GM20431 (cell line): Measurements from ENCODE around the gene UNC13D.
"Not testable (repeated sequence)": the region's sequence is repeated elsewhere in the genome, so short reads cannot be mapped to it uniquely, and the experiment has no call there.

Source experiments
- in situ Hi-C: fragments of 300-500 bp; cut with MseI, MboI; formaldehyde crosslinking; loops from one replicate; pipeline ENCODE4 v1.15.0; 2020; ENCODE audit warnings: low sequenced_read_pairs; ENCODE audit not compliant: unreplicated experiment

The UNC13D gene

DNA sequence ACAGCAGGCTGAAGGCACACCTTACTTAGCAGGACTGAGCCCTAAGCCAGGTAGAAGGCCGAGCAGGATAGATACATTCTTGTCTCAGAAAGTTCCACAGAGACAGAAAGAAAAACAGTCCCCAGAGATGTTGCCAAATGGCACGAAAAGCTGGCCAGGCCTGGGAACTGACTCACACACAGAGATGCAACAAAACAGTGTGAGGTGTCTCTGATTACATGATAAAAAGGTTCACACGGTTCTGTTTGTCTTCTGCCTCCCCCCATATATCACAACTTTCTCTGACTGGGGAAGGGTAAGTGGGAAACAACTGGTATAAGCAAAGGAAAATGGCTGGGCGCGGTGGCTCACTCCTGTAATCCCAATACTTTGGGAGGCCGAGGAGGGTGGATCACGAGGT lies 9.2 kb upstream of the UNC13D start:
- in situ Hi-C loops, result no loop called here

DNA sequence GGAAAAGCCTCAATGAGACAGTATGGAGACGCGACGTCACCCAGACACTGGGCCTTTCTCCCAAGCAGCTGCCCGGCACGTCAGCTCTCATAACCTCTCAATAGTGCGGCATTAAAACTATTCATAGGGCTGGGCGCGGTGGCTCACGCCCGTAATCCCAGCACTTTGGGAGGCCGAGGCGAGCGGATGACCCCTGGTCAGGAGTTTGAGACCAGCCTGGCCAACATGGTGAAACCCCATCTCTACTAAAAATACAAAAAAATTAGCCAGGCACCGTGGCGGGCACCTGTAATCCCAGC lies 7.4 kb upstream of the UNC13D start:
- in situ Hi-C loops, result not testable (repeated sequence)

DNA sequence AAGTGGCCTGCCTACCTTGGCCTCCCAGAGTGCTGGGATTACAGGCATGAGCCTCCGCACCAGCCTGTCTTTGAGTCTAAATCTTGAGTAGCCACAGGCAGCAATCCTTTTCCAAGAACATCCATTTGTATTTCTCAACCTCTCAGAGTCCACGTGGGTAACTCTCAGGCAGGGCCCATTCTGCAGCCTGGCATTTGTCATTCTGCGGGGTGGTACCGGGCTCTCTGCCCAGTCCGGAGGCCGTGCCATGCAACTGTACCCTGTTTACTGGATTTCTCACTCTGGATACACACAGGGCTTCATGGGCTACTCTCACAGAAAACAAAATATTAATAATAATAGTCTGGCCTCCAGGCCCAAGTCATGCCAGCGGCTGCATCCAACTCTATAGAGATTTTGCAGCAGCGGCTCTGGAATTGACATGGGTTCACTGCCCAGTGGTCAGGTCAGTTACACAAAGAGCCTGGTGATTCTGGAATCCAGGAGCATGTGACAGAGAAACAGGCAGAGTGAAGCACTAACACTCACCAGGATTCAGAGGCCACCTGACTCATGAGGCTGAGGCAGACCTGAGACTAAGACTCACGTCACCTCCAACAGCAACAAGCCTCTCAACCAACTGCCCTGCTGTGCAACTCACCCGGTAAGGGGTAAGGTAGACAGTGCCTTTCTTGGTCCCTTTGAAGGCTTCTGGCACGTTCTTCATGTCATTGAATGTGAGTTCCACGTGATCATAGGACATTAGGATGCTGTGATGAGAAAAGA lies 6.9 kb upstream of the UNC13D start:
- in situ Hi-C loops, result no loop called here

DNA sequence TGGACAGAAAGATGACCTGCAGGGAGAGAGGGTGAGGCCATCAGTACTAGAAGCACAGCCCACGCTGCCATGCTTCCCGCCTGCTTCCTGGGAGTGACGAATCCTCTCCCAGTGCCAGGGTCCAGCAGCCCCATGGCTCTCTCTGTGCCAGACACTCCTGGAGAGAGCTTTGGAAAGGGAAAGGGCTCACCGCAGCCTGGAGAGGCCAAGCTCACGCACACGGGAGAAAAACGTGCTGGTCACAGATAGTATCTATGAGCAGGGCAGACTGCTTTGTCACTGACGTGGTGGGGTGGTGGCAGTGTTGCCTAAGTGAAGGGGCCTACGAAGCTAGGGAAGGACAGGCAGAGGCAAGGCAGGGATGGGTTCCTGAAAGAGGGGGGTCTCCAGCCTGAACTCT lies 5.5 kb upstream of the UNC13D start:
- in situ Hi-C loops, result no loop called here

DNA sequence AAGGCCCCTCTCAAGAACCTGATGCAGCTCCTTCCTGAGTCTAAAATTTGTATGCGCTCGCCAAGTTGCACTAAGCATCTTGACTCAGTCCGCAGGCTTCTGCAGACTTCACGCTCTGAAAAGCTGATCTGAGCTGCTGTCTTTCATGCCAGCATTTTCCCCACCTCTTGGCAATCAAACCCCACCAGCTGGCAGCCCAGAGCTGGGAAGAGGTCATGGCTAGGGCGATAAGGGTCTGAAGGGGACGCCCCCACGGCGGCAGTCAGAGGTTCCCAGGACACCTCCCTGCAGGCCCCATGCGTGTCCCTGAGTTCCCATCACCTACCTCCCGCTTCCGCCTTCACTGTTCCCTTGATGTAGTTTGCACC lies 5.1 kb upstream of the UNC13D start:
- in situ Hi-C loops, result no loop called here

DNA sequence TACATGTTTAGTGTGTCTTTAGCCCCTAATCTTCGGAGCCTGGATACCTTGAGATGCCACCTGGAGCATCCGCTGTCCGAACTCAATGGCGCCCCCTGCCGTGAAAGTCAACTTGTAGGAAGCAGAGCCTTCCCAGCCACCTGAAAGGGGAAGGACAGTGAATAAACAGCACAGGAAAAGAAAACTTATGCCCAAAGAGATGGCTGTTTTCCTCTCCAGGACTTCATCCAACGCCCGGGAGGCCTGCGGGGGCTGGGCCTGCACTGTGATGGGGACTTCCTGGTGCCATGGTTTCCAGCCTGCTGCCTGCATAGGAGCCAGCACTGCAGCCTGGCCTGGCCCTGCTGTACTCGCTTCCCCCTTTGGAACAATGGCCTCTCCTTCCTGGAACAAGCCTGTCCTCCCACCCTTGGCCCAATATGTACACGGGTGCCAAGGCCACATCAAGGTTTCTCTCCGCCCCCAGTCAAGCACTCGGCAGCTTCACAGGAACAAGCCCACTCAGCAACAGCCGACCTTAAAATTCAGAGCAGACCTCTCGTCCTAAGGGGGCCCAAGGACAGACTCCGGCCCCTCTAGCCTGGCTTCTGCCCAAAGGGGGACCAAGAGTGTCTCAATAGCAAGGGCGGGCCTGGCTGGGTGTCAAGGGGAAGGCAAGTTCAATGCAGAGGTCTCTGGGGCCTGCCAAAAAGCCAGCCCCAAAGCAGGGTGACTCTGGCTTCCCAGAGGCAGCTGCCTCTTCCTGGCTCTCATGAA lies 4.5 kb upstream of the UNC13D start:
- in situ Hi-C loops, result no loop called here

DNA sequence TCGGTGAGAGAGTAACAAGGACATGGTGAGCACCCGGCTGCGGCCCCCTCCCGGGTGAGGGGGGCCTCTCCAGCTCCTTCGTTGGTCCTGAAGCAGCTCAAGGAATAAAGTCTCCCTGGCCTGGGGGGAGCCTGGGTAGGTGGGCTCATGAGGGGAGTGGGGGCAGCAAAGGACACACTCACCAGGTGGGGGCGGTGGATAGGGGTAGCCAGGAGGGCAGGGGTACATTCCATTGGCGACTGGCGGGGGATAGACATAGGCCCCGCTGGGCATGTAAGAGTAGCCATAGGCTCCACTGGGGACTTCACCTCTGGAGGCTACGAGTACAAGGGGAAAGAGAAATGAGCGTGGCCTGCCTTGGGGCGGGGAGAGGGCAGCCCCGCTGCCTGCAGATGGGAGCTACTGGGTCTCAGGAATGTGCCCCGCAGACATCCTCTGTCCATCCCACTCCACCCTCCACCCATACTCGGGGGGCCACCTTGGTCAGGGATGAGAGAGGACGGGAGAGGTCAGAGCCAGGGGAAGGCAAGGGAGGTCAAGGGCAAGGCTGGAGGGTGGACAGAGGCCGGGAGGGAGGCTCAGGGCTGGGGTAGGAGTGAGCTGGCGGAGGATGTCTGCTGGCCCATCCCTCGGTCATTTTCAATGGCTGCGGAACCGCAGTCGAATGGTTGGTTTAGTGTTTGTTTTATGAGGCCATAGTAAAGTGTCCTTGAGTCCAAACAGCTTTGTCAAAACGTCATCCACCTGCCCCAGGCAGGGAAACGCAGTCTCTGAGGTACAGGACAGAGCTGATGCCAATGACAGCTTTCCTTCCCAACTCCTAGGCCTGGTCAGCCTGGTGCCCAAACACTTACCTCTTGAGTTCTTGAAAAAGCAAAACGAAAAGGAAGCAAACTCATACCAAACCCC lies 3.7 kb upstream of the UNC13D start:
- in situ Hi-C loops, result no loop called here

DNA sequence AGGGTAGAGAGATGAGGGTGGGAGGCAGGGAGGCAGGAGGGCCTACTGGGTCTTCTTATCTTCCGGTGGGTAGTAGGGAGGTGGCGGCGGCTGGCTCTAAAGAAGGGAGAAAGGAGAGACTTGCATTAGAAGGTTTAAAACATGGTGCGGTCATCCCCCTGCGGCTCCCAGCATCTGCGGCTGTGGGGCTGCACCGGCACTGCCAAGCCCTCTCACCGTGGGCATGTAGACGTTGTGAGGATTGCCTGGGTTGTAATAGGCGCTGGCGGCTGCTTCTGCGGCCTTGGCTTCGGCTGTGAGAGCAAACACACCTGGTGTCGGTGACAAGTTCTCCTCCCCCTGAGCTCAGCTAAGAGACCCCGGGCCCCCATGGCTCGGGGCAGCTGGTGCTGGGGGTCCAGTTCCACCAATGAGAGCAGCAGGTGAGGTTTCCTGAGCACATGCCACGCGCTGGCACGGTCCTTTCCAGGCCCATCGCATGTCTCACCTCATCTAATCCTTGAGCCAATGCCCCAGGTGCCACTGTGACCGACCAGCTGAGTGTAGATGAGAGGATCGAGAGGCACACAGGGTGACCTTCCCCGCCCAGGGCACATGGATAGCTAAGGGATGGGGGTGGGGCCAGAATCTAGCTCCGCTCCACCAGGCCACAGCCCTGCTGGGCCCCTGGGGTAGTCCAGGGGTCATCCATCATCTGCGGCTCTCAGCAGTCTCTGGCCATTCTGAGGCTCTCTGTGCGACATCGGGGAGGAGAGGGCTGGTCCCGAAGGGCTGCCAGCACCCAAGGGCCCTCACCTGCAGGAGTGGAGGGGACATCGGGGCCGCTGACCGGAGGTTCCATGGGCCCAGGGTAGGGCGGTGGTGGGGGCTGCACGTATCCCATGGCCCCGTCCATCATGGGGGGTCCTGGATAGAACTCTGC lies 2.7 kb upstream of the UNC13D start:
- in situ Hi-C loops, result no loop called here

DNA sequence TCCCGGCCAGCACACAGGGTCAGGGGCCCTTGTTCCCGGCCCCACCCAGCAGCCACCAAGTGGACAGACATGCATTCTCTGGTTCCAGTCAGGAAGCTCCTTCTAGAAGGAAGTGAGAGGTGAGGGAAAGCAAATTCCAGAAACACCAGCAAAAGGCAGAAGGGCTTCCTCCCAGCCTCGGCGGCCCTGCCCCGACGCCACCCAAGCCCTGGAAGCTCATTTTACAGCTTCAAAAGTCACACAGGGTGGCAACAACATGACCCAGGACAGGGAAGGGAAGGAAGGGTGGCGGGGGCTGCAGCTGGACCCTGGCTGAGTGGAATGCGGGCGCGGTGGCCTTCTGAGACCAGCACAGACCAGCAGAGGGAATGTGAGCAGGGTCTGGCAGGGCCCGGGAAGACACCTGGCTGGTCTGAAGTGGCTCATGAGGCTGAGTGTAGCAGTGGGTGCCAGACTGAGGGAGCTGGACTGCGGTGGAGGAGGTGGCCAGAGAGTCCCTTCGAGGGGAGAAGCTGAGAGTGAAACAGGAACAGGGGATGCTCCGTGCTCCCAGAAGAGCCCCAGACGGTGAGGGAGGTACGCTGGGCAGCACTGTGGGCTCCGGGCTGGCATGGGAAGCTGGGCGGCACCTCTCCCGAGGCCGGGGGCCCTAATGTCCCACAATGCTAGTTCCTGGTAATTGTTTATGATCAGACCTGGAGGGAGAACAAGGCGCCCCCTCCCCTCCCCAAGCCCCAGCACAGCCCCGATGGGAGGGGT lies 1.9 kb upstream of the UNC13D start:
- in situ Hi-C loops, result no loop called here

DNA sequence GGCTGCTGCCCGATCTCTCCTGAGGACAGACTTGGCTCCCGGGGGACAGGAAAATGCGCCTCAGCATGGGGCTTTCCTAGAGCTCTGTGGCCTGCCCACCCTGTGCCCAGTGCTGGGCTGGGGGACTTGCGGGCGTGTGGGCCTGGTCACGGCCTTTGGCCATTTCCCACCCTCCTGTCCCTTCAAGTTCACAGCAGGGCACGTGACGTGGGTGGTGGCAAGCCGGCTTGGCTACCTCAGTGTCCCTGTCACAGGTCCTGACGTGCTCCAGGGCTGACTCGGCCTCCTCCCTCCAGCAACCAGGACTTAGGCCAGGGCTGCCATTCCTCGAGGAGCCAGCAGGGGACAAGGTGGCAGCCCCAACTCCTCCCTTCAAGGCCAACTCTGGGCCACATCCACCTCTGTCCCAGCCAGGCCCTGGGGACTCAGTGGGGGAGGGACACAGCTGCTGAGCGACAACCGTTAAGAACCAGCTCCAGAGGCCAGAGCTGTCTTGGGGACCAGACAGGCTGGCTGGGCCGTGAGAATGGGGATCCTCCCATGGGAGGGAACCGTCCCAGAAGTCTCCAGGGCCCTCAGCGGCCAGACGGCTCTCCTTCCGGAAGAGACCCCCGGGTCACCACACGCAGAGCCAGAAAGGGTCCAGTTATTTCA lies 981 bp upstream of the UNC13D start:
- in situ Hi-C loops, result no loop called here

DNA sequence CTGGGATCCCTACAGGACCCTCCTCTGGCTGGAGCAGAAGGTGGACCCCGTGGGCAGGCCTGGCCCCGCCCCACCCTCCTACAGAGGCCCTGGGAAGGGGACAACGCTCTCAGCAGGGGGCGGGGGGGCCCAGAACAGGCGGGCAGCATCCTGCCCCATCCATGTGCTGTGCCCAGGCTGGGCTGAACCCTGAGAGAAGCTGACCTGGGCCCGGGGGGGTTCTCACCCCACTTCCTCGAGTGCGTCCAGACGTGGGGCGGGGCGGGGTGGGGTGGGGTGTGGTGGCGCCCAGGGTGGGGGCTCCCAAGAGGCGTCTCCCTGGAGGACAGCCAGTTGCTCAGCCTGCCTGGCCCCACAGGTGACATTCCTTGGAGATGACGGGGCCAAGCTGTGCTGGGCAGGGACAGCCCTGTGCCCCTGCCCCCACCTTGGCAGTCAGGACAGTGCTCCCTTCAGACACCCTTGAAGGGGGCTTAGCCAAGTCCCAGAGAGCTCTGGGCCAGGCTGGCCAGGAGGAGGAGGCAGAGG lies 390 bp upstream of the UNC13D start:
- in situ Hi-C loops, result no loop called here

DNA sequence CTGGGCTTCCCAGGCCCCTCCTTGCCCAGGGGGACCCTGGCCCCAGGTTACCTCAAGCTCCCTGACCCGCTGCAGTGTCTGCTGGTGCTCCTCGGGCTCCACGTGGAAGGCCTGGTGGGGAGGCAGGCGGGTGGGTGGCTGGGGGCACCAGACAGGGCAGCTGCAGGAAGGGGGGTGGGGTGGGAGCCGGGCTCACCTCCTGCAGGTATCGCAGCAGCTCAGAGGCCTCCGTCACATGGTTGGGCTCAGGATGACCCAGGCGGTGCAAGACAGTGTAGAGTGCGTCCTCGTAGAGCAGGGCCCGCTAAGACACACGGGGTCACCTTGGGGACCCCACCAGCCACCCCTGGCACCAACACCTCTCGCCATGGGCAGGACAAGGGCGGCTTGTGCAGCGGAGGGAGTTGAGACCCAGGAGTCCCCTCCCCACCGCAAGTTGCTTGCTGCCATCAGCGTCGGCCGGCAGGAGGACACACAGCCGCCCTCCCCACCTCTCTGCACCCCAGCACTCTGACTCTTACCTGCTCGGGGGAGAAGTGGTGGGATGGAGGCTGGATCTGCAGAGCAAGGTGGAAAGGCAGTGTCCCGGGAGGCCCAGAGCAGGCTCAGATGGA lies 1.1 kb downstream of the UNC13D start:
- in situ Hi-C loops, result no loop called here

DNA sequence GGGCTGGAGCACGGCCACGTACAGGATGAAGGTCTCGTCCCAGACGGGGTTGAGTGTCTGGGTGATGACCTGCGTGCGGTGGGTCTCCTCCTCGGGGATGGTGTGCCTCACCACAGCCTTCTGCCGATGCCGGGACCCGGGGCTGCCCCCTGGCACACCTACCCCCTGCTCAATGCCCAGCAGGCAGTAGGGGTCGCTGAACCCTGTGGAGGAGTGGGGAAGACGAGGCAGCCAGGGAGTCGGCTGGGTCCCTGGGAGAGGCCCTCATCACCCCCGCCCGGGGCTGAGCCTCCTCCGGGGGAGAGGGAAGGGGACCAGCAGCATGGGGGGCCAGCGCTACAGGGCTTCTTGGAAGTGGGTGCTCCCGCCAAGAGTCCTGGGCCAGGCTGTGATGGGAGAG lies 1.8 kb downstream of the UNC13D start:
- in situ Hi-C loops, result no loop called here

DNA sequence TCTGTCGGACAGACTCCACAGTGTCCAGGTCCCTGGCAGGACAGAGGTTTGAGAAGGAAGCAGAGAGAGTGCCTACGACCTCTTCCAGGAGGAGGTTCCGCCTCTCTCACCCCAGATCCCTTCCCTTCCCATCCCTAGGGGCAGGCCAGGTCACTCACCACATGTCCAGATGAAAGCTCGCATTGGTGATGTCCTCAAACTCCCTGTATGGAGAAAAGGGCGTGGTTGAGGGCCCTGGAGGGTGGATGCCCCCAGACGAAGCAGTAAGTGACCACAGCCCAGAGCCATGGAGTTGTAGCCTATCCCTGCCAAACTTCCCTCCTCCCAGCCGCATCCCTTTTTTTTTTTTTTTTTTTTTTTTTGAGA lies 3.4 kb downstream of the UNC13D start:
- in situ Hi-C loops, result no loop called here

DNA sequence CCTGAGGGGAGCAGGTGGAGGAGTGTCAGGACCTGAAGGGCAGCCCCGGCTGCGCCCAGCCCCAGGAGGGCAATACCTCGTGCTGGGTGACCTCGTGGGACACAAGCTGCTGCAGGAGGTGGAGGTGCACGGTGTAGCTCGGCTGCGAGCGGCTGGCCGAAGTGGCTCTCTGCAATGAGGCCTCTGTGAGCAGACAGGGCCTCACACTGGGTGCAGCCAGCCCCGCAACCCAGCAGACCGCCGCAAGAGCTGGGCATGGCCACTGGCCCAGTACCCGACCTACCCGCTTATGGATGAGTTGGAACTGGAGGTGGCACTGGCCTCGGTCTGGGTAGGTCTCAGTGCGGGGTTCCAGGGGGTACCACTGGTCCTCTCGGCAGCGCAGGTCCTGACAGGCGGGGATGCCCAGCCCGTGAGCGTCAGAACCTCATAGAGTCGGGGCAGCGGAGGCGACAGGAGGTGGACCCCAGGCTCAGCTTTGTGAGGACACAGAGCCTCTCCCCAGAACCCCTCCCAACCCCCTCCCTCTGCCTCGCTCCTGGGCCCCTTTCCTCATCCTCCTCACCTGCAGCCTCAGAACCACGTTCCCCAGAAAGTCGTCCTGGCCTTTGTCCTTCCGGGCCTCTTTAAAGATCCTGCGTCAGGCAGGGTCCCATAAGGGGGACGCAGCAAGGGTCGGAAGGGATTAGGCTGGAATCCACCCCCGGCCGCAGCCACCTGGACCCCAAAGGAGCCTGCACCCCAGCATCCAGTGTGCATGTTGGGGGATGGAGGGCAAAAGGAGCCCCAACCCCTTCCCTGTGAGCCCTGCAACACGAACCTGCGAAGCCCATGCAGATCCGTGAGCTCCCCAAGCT lies 4.0 kb downstream of the UNC13D start:
- in situ Hi-C loops, result no loop called here

DNA sequence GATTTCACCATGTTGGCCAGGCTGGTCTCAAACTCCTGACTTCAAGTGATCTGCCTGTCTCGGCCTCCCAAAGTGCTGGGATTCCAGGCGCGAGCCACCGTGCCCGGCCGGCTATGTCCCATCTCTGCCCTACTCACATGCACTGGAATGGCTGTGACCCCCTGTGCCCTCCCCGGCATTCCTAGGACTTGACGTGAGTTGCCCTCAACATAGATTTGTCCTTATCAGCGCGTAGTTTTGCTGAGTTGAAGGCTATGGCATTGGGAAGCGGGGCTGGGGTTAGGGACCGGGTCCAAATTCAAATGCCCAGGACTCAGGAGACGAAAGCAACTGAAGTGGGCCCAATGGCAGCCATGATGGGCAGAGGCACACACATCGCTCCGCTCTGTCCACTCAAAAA lies 5.8 kb downstream of the UNC13D start:
- in situ Hi-C loops, result no loop called here

DNA sequence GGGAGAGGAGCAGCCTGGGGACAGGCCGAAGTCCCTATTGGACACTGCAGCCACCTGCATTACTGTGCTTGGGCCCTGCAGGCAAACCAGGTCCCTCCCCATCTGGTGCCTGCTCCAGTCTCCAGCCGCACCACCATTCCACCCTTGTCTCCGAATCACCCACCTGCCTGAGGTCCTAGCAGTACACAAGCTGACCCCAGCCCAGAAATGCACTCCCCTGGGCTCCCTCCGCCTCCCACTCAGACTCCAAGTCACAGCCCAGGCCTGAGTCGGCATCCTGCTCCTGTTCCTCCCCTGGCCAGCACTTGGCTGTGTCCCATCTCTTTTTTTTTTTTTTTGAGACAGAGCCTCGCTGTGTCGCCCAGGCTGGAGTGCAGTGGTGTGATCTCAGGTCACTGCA lies 6.3 kb downstream of the UNC13D start:
- in situ Hi-C loops, result no loop called here
